ENCODE measurements around the gene KIZ. TPM values are rescaled to one million over a fixed set of nuclear protein-coding genes. Genes with fewer than 3 reads are reported as not detected.

The KIZ gene
- total RNA-seq, 2 experiments from 2014 or later: 13.2 to 15.2 TPM

GRCh38 chr20:21141825-21142224 lies 15.9 kb downstream of the KIZ start:
- DNase-seq (no peak), ATAC-seq (no peak)
- no peaks in the 10 kb centered on the region for H3K4me1 Mint-ChIP-seq
- H3K4me3 Mint-ChIP-seq: no peak overlapping the region
- H3K27ac Mint-ChIP-seq: no peak overlapping the region
- H3K36me3 Mint-ChIP-seq (ENCODE audit: low read depth): peaks cover 11% of the 10 kb centered on the region
- ChIA-PET CTCF (no interaction called here), POLR2A (no interaction called here)
- H3K27me3 Mint-ChIP-seq: no peaks in the 10 kb centered on the region
- intact Hi-C loops (cut with DNase I, micrococcal nuclease): no loop called here
- H3K9me3 Mint-ChIP-seq (ENCODE audit: low read depth): no peaks in the 10 kb centered on the region

DNA sequence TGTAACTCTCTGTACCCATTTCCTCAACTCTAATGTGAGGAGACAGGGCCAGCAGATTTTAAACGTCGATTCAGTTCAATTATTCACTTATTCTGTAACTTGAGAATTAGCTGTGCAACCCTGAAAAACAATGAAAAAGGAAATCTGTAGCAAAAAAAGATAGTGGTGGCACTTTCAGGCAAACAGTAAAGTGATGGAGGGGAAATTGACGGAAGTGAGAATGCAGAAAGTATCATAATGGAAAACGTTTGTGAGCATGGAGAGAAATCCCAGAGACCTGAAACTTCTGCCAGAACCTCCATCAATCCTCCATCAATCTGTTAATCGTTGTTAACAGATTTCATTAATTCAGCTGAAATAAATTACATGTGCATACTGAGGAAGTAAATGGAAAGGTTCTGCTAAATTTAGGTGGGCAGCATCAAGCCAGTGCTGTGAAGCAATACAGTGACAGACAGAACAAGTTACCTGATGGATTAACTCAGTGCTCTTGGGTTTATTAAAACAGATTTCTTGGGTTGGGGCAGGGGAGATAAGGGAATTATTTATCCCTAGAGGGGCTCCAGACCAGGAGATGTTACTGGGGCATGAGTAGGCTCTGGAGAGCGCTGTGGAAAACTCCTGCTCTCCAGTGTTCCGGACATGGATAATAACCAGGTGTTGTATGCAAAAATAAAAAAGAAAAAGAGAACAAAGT lies 17.5 kb downstream of the KIZ start:
- ATAC-seq: no peak

GRCh38 chr20:21145424-21145823 lies 19.5 kb downstream of the KIZ start:
- intact Hi-C loops (cut with DNase I, micrococcal nuclease): no loop called here
- H3K36me3 Mint-ChIP-seq (ENCODE audit: low read depth): peaks cover 6% of the 10 kb centered on the region
- H3K4me1 Mint-ChIP-seq: no peaks in the 10 kb centered on the region
- H3K9me3 Mint-ChIP-seq (ENCODE audit: low read depth): no peaks in the 10 kb centered on the region
- H3K27me3 Mint-ChIP-seq: no peaks in the 10 kb centered on the region
- ATAC-seq (no peak), DNase-seq (no peak)
- CTCF ChIA-PET: interaction anchor here (1.0 kb wide), 1 partner anchor 90 kb away, joined by 4 read pairs; no protein-coding TSS in a partner anchor
- no peak overlapping the region for H3K4me3 Mint-ChIP-seq
- POLR2A ChIA-PET: interaction anchor here (0.6 kb wide), 1 partner anchor 114 kb away, joined by 5 read pairs; no protein-coding TSS in a partner anchor
- no peak overlapping the region for H3K27ac Mint-ChIP-seq

More for the DNA sequence above, 17.5 kb downstream of the KIZ start:
- peaks cover 8% of the 10 kb centered on the region for H3K36me3 Mint-ChIP-seq (ENCODE audit: low read depth)
- no peak for DNase-seq
- H3K4me1 Mint-ChIP-seq: no peaks in the 10 kb centered on the region
- no peak overlapping the region for H3K4me3 Mint-ChIP-seq
- H3K27ac Mint-ChIP-seq: no peak overlapping the region
- ChIA-PET CTCF (interaction anchor here (0.8 kb wide), 1 partner anchor 24 kb away, joined by 3 read pairs; no protein-coding TSS in a partner anchor), POLR2A (no interaction called here)
- intact Hi-C loops (cut with DNase I, micrococcal nuclease): no loop called here
- no peaks in the 10 kb centered on the region for H3K9me3 Mint-ChIP-seq (ENCODE audit: low read depth)
- no peaks in the 10 kb centered on the region for H3K27me3 Mint-ChIP-seq

DNA sequence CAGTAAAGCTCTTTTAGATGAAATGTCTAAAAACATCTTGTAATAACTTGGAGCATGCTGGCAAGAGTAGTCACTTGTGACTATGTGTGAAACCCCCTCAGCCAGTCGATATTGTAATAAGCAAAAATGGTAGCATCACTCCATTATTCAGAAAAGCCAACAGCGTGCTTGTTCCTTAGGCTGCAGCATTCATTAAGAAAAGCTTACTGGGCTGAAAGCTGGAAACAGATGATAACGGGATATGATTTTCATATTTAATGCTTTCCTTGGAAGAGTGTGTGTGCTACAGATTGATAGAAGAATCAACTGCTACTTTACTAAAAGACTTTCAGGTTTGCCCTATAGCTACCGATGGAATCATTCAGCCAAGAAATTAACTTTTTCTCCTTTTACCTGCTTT lies 20.3 kb downstream of the KIZ start:
- Mint-ChIP-seq H3K27ac (no peak overlapping the region), H3K27me3 (no peaks in the 10 kb centered on the region), H3K4me1 (no peaks in the 10 kb centered on the region), H3K36me3 (ENCODE audit: low read depth) (peaks cover 6% of the 10 kb centered on the region), H3K9me3 (ENCODE audit: low read depth) (no peaks in the 10 kb centered on the region), H3K4me3 (no peak overlapping the region)
- ChIA-PET CTCF (interaction anchor here (1.0 kb wide), 1 partner anchor 90 kb away, joined by 4 read pairs; no protein-coding TSS in a partner anchor), POLR2A (interaction anchor here (0.6 kb wide), 1 partner anchor 113 kb away, joined by 5 read pairs; no protein-coding TSS in a partner anchor)
- ATAC-seq (no peak), DNase-seq (no peak)
- intact Hi-C loops (cut with DNase I, micrococcal nuclease): no loop called here

GRCh38 chr20:21147593-21147992 lies 21.7 kb downstream of the KIZ start:
- H3K36me3 Mint-ChIP-seq (ENCODE audit: low read depth): peaks cover 6% of the 10 kb centered on the region
- H3K27me3 Mint-ChIP-seq: no peaks in the 10 kb centered on the region
- no peak overlapping the region for H3K27ac Mint-ChIP-seq
- ChIA-PET POLR2A (no interaction called here), CTCF (interaction anchor here (0.6 kb wide), 1 partner anchor 17 kb away, joined by 3 read pairs; no protein-coding TSS in a partner anchor)
- no peak overlapping the region for H3K4me3 Mint-ChIP-seq
- DNase-seq (no peak), ATAC-seq (no peak)
- H3K9me3 Mint-ChIP-seq (ENCODE audit: low read depth): no peaks in the 10 kb centered on the region
- intact Hi-C loops (cut with DNase I, micrococcal nuclease): no loop called here
- no peaks in the 10 kb centered on the region for H3K4me1 Mint-ChIP-seq

- Mint-ChIP-seq H3K9me3 (ENCODE audit: low read depth) (no peaks in the 10 kb centered on the region), H3K27ac (no peak overlapping the region), H3K4me1 (no peaks in the 10 kb centered on the region), H3K4me3 (no peak overlapping the region), H3K36me3 (ENCODE audit: low read depth) (peaks cover 6% of the 10 kb centered on the region), H3K27me3 (no peaks in the 10 kb centered on the region)
- ATAC-seq (no peak), DNase-seq (no peak)
- ChIA-PET POLR2A (no interaction called here), CTCF (interaction anchor here (1.0 kb wide), 1 partner anchor 98 kb away, joined by 3 read pairs; no protein-coding TSS in a partner anchor)
- intact Hi-C loops (cut with DNase I, micrococcal nuclease): no loop called here
These were observed 23.5 kb downstream of the KIZ start for GRCh38 chr20:21149344-21149743.

- DNase-seq (no peak), ATAC-seq (no peak)
- intact Hi-C loops (cut with DNase I, micrococcal nuclease): no loop called here
- ChIA-PET POLR2A (no interaction called here), CTCF (no interaction called here)
- Mint-ChIP-seq H3K4me1 (no peaks in the 10 kb centered on the region), H3K9me3 (ENCODE audit: low read depth) (peaks cover 3% of the 10 kb centered on the region), H3K4me3 (no peak overlapping the region), H3K27me3 (no peaks in the 10 kb centered on the region), H3K36me3 (ENCODE audit: low read depth) (peaks cover 6% of the 10 kb centered on the region), H3K27ac (no peak overlapping the region)
These were observed 25.9 kb downstream of the KIZ start for GRCh38 chr20:21151791-21152190.

GRCh38 chr20:21154692-21155091 lies 28.8 kb downstream of the KIZ start:
- H3K36me3 Mint-ChIP-seq (ENCODE audit: low read depth): peaks cover 3% of the 10 kb centered on the region
- H3K9me3 Mint-ChIP-seq (ENCODE audit: low read depth): peaks cover 3% of the 10 kb centered on the region
- H3K27ac Mint-ChIP-seq: no peak overlapping the region
- ATAC-seq (no peak), DNase-seq (no peak)
- ChIA-PET POLR2A (no interaction called here), CTCF (no interaction called here)
- H3K4me3 Mint-ChIP-seq: no peak overlapping the region
- H3K4me1 Mint-ChIP-seq: no peaks in the 10 kb centered on the region
- no peaks in the 10 kb centered on the region for H3K27me3 Mint-ChIP-seq
- intact Hi-C loops (cut with DNase I, micrococcal nuclease): no loop called here

- CTCF ChIA-PET: interaction anchor here (1.5 kb wide), 1 partner anchor 81 kb away, joined by 3 read pairs; no protein-coding TSS in a partner anchor
- H3K27me3 Mint-ChIP-seq: no peaks in the 10 kb centered on the region
These were observed 29.4 kb downstream of the KIZ start for GRCh38 chr20:21155268-21155667.

GRCh38 chr20:21156266-21156665 lies 30.4 kb downstream of the KIZ start:
- CTCF ChIA-PET: interaction anchor here (1.5 kb wide), 1 partner anchor 80 kb away, joined by 3 read pairs; no protein-coding TSS in a partner anchor
- DNase-seq (no peak), ATAC-seq (no peak)
- Mint-ChIP-seq H3K9me3 (ENCODE audit: low read depth) (peaks cover 3% of the 10 kb centered on the region), H3K27me3 (no peaks in the 10 kb centered on the region), H3K27ac (no peak overlapping the region), H3K4me1 (no peaks in the 10 kb centered on the region), H3K4me3 (no peak overlapping the region), H3K36me3 (ENCODE audit: low read depth) (peaks cover 10% of the 10 kb centered on the region)
- intact Hi-C loops (cut with DNase I, micrococcal nuclease): no loop called here
- POLR2A ChIA-PET: no interaction called here

More at GRCh38 chr20:21155268-21155667, 29.4 kb downstream of the KIZ start:
- H3K27ac Mint-ChIP-seq: no peak overlapping the region
- peaks cover 3% of the 10 kb centered on the region for H3K9me3 Mint-ChIP-seq (ENCODE audit: low read depth)
- POLR2A ChIA-PET: no interaction called here
- no peak overlapping the region for H3K4me3 Mint-ChIP-seq
- H3K36me3 Mint-ChIP-seq (ENCODE audit: low read depth): peaks cover 8% of the 10 kb centered on the region
- intact Hi-C loops (cut with DNase I, micrococcal nuclease): no loop called here
- DNase-seq: no peak
- H3K4me1 Mint-ChIP-seq: no peaks in the 10 kb centered on the region
- ATAC-seq: no peak

- Mint-ChIP-seq H3K9me3 (ENCODE audit: low read depth) (peaks cover 3% of the 10 kb centered on the region), H3K4me3 (no peak overlapping the region), H3K27me3 (no peaks in the 10 kb centered on the region), H3K4me1 (no peaks in the 10 kb centered on the region), H3K36me3 (ENCODE audit: low read depth) (peaks cover 15% of the 10 kb centered on the region), H3K27ac (no peak overlapping the region)
- CTCF ChIA-PET: no interaction called here
- intact Hi-C loops (cut with DNase I, micrococcal nuclease): no loop called here
- DNase-seq (no peak), ATAC-seq (no peak)
- POLR2A ChIA-PET: no interaction called here
These were observed 31.1 kb downstream of the KIZ start for GRCh38 chr20:21157006-21157405.

GRCh38 chr20:21159658-21160380 lies 33.9 kb downstream of the KIZ start:
- POLR2A ChIA-PET: no interaction called here
- ATAC-seq: no peak
- CTCF ChIA-PET: no interaction called here
- H3K36me3 Mint-ChIP-seq (ENCODE audit: low read depth): peaks cover 36% of the 10 kb centered on the region
- no peak overlapping the region for H3K4me3 Mint-ChIP-seq
- intact Hi-C loops (cut with DNase I, micrococcal nuclease): no loop called here
- peaks cover 3% of the 10 kb centered on the region for H3K9me3 Mint-ChIP-seq (ENCODE audit: low read depth)
- H3K27ac Mint-ChIP-seq: no peak overlapping the region
- no peak for DNase-seq
- no peaks in the 10 kb centered on the region for H3K27me3 Mint-ChIP-seq
- no peaks in the 10 kb centered on the region for H3K4me1 Mint-ChIP-seq

All from activated CD4-positive, alpha-beta T cell treated with anti-CD3 and anti-CD28 coated beads for 36 hours (primary cell).